ENCODE data around the gene AAMP.

GRCh38 chr2:218244665-218245064 lies 25.3 kb downstream of the AAMP start:
- TF ChIP-seq CTCF (IDR thresholded peaks at IDR 0.05) (no peak), ZFX (IDR thresholded peaks at IDR 0.05; ENCODE audit: borderline replicate concordance) (no peak)

Measured in 22Rv1 (cell line).